ENCODE results near the gene PIEZO2.

GRCh38 chr18:10793730-10794370 lies 355.5 kb downstream of the PIEZO2 start:
- TF ChIP-seq CTCF (conservative IDR thresholded peaks at IDR 0.05) (no peak), ZFX (IDR thresholded peaks at IDR 0.05) (no peak)

Measured in C4-2B (cell line).